HG02943 (cell line): Measurements from ENCODE around the gene COL27A1.

Experiments used
- ATAC-seq: cut with Tn5 transposase; IDR thresholded peaks from one replicate; pipeline ENCODE4 v1.9.1; 2021; ENCODE audit warnings: mild to moderate bottlenecking, low read depth, moderate library complexity; ENCODE audit not compliant: unreplicated experiment

Gene COL27A1

DNA sequence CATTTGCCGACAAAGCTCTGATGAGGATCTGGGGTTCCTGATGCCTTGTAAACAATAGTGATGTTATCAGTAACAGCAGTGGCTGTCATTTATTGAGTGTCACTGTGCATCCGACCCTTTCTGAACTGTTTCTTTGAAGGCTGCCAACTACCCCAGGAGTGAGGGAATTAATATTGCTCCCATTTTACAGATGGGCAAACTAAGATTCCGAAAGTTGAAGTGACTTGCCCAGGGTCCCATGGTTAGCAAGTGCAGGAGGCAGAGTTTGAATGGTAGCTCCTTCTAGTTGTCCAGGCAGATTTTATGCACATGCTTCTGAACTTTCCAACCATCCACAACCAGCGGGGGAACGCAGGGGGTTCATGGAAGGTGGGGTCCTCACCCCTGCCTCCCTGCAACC is 81.9 kb downstream of the COL27A1 start:
- ATAC-seq: no peak

DNA sequence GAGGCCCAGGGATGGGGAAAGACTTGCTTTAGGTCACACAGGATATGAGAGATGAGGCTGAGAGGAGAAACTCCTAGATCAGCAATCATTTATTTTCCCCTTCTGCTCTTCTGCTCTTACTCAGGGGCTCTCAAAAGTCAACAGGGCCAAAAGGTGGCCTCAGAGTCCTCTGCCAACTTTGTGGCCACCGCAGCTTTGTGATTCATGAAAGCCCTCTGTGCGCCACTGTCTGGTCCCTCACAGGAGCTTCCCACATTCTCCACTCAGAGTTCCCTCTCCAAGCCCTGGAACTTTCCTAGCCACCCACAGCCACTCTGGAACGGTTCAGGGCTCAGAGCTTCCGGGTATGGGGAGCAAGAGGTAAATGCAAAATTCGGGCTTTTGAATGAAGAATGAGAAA is 82.4 kb downstream of the COL27A1 start:
- ATAC-seq: no peak

DNA sequence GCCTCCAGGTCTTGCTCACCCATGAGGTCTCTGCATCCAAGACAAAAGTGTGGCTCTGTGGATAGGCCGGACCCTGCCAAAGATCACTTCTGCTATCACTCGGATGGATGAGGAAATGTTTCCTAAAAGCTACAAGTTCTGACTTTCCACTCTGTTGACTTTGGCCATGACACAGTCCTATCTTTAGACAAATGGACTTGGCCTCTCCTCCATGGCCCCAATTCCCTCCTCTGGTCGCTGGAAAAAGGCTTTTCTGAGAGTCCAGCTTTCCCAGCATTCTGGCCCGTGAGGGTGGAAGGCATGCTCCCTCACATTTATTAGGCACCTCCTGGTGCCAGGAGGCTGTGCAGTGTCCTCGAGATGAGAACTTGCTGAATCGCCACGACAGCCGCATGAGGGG is 83.1 kb downstream of the COL27A1 start:
- ATAC-seq: no peak

DNA sequence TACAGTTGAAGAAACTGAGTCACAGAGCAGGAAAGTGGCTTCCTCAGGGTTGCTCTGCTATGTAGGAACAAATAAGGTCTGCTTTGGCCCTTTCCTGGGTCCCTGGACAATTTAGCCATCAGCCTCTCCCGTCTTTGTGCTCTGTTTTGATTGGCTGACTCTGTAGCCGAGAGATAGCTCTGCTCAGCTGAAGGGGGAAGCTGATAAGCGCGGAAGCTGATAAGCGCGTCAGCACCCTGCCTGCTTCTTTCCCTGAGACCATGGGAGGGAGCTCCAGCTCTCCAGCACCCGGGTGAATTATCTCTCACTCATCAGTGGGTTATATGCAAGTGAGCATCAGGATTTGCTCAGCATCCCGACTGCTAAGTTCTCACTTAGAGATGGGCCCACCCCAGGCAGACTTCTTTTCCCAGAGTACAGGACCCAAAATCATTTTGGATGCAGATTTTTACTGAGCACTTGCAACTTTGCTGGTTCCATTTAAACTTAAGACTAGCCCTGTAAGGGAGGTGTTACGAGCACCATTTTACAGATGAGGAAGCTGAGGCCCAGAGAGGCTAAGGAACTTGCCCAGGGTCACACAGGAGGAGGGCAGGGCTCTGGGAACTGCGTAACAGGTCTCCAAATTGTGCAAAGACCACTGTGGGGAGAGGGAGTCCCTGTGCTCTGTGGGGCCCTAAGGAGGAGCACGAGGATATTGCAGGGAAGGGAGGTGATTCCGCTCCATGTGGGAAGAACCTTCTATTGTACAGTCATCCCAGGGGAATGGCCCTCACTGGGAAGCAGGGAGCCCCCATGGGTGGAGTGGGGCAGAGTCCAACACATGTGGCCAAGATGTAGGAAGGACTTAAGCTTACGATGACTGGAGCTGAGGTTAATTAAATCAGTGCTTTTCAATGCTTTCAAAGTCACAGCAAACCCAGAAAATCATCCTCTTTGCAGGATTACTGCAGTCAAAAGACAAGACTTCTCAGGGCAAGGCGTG is 83.8 kb downstream of the COL27A1 start:
- ATAC-seq: no peak

DNA sequence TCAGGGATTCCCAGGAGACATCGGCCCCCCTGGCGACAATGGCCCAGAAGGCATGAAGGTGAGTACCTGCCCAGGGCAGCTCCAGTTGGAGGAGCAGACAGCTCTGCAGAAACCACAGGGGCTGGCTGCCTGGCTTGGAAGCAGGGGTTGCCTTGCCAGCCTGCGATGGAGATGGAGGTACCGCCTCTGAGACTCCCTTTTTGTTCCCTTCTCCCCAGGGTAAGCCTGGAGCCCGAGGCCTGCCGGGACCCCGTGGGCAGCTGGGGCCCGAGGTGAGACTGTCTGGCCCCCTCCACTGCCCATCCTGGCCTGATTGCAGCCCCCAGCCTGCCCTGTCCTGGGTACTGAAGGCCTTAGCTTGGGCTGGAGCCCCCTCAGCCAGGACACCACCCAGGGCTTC is 84.9 kb downstream of the COL27A1 start:
- ATAC-seq: no peak

DNA sequence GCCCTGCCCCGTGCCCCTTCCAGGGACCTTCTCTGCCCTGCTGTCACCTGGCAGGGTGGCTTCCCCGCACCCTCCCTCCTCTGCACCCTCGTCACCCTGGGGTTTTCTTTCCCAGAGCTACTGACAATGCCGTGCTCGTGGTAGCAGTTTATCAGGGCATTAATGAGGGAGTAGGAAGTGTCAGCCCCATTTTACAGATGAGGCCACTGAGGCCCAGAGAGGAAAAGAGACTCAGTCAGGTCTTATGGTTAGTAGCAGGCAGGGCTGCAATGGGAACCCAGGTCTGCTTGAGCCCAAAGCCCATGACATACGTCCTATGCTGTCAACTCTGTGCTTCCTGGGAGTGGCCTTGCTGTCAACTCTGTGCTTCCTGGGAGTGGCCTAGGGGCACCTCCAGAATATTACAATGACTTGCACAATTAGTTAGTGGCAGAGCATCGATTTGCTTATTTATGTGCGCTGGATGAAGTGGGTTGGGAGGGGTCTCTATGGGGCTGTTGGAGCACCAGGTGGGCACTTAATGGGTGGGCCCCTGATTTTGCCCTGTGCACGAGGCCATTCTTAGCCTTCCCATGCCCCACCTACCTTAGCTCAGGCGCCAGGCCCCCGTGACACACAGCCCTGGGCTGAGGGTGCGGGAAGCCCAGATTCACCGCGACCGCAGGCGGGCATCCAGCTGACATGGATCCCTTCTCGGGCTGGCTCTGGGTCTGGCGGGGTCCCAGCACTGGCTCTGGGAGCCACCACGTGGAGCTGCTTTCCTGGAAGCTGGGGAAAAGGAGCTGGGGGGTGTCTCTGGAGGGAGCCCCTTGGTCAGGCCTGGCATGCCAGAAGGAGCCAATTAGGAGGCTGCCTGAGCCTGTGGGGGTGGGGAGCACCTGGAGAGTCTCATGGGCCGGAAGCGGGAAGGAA is 85.6 kb downstream of the COL27A1 start:
- ATAC-seq: no peak

DNA sequence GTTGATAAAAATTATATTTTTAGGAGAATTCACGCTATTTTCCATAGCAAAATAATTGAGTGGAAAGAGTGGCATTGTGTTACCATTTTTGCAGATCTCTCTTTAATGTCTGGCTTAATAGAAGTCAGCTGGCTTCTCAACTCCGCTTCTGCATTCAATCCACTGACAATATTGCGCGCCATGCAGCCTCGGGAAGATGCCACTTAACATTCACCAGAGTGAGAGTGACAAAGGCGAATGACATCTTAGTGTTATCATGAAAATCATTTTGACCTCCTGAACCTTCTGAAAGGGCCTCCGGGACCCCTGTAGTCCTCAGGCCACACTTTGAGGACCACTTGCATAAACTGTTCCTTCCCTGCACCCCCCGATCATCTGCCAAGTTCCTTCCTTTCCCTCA is 87.5 kb downstream of the COL27A1 start:
- no peak for ATAC-seq

DNA sequence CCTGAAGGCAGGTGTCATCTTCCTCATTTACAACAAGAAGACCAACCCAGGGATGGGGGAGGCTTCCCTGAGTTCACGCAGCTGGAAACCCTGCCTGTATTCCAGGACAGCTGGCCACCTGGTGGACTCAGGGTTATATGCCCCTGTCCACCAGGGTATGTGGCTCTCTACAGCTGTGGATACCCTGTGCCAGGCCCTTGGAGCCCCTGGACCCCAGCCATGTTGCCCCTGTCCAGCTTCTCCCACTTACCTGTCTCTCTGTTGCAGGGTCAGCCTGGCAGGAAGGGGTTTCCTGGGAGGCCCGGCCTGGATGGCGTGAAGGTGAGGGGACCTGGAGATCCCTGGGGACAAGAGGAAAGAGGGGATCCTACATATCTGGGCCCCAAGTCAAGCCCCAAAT is 87.9 kb downstream of the COL27A1 start:
- ATAC-seq: no peak

DNA sequence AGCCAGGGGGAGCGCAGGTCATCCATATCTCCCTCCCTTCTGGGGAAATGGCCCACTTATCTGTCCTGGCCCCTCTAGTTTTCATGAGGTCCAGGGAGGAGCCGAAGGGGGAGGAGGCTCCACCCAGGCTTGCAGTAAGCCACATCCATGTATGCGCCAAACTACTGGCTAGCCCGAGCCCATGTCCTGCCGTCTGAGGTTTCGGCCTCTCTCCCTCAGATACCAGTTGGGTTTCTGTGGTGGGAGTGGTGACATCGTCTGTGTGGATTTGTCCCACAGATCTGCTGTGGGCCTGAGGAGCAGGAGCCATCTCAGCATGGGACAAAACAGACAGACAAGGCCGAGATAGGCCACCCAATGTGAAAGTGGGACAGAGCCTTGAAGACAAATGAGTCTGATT is 89.2 kb downstream of the COL27A1 start:
- ATAC-seq: no peak

DNA sequence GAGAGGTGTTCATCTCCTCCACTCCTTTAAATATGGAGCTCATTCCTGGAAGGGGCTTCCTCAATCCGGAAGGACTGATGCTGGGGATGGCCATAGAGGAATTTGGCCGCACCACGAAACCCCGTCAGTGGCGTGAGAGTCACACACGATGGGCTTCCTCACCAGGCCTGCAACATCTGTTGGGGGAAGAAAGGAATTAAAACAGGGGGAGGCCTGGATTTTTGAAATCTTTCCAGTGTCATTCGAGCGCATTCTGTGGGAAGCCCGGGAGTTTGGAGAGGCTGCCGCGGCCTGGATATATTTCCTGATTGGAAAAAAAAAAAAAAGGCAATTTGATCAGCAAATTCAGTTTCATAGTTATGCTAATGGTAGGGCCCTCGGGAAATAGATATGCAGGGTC is 91.2 kb downstream of the COL27A1 start:
- ATAC-seq: no peak

DNA sequence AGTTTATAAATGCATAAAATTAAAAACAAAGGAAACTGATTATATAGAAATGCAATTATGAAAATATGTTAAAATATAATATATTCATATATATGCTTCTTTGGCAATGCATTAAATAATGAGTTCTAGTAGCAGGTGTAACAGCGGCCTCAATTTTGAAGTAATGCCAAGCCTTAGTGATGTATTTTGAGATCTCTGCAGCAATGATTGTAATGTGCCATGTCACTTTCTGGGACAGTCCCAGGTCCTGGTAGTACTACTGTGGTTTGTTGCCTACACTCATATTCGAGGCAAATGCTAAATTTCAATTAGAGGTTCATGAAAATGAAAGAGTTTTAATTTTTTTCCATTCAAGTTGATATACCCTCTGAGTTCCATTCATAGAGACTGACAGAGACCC is 91.7 kb downstream of the COL27A1 start:
- no peak for ATAC-seq

DNA sequence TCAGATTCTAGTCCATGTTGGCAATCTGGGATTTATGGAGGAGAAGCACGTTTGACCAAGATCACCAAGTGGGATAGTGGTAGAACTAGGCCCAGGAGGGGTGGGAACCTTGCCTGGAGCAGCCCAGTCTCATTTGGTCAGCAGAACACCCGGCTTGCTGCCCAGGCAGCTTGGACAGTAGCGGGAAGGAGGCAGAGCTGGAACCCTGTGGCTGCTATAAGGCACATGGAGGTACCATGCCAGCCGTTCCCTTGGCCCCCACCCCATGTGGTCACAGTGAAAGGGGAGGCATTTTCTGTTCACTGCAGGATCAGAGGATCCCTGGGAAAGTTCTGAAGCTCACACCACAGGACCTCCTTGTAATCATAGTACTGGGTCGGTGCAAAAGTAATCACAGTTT is 92.2 kb downstream of the COL27A1 start:
- no peak for ATAC-seq

DNA sequence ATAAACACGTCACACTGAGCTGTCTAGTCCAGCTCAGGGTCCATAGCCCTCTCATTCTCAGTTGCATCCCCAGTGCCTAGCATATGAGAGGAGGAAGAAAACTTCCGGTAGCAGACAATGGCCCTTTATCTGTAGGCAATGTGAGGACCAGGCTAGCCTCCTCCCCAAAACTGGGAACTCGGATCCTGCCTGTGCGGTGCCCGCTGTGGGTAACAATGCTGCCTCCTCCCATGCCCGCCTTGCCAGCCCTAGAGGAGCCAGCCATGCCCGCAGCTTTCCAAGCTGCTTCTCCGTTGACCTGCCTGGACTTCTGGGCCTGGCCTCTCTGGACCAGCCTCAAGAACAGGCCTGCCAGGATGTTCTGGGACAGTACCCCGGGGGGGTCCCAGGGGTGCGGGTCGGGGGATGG is 93.0 kb downstream of the COL27A1 start:
- ATAC-seq: no peak

DNA sequence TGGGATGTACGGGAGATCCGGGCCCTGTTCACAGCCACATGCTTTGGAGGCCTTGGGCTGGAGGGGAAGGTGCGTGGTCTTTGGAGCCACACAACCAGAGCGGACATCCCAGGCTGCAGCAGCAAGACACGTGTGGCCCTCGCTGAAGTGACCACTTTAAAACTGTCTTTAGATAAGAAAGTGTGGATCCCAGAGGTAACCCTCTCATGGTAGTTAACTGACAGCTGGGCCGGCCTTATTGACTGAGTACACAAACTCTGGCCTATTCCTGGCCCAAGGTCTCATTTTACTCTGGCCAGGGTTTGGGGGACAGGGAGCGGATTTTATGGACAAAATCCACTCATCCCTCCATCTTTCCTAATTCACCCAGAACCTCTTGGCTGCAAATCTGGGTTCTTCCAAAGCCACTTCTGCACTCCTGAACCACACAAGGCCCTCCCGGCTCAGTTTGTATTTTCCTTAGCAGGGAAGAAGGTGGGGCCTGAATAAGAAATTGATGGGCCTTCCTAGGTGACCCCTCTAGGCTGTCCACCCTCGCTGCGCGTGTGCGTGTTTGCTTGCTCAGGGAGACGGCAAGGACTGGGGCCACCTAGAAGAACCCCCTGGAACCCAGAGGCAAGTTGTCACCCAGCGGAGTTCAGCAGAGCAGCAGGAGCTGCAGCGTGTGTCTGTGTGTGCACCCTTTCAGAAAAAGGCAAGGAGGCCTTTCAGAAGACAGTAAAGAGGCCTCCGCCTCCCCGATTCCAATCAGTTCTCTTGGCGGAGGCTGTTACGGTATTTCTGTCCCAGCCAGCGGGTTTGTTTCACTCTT is 94.3 kb downstream of the COL27A1 start:
- ATAC-seq: no peak

DNA sequence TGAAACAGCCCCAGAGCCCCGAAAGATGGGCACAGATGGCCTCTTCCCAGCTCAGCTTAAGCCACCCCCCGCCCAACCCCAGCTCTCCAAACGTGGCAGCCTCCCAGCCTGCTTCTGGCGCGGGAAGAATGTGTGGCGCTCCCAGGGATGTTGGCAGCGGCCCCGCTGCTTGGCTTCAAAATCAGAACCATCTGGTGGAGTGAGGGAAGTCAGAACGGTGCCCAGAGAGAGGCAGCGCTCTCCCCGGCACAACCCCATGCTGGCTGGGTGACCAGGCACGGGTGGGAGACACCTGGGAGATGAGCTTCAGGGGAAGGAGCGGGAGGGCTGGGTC is 94.9 kb downstream of the COL27A1 start:
- no peak for ATAC-seq

DNA sequence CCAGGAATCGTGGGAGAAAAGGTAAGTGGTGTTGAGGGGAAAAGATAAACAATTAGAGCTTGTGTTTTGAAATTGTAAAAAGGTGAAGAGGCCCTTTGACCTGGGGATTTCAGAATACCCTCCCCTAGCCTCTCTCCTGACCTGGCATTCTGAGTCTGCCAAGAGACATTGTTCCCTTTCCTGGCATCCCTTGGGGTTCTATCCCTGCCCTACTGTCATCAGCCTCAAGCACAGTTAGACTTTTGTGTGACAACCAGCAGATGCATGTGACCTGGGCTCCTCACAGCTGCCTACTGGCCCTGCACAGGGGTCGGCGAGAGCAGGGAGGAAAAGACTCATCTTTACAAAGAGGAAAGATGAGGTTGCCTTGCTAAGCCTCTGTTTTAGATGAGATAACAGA is 95.3 kb downstream of the COL27A1 start:
- ATAC-seq: no peak

DNA sequence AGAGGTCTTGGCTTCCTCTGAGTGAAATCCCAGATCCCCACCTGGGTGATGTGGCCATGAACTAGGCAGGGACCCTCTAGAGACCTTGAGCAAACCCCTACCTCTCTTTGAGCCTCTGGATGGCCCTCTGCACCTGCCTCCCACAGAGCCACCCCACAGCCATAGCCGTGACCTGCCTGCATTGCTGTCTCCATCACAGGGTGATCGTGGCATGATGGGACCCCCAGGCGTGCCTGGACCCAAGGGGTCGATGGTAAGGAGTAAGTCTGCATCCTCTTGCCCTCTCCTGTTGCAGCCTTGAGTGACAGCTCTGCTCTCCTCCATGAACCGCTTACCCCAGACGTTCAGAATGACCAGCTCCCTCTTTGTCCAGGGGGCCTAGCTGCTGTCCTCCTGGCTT is 97.1 kb downstream of the COL27A1 start:
- ATAC-seq: no peak

DNA sequence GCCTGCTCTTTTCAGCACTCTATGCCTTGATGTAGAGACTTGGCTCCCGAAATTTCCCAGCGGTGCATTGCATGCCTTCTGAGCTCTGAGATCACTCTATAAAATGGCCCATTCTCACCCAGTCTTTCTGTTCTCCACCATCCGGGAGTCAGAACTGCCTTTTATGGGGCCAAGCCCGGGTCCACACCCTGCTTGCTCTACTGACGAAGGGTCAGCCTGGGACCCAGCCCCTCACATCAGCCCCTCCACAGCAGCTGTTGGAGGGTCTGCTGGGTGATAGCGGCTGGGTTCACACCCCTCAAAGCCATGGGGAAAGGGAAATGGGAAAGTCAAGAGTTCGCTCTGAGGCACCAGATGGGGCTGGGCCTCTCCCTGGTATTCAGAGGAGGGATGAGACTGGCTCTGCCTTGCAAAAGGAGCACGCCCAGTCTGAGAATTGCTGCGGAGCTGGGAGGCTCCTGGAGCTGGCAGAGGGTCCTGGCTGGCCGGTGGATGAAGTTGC is 101.5 kb downstream of the COL27A1 start:
- ATAC-seq: no peak

DNA sequence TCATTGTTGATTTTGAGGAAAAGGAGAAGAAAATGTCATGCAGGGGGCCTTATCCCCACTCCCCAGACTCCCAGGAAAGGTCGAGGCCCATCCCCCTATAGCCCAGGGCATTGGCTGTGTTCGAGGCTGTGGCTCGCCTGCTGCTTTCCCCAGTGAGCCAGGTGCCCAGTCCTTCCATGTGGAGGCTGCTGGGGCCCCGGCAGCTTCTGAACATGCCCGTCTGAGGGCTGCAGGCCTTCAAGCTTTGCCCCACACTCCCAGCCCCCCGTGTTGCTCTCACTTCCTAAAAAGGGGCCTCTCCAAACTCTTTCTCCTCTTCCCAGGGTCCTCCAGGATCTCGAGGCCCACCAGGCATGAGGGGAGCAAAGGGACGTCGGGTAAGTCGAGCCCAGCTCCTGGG is 102.9 kb downstream of the COL27A1 start:
- ATAC-seq: no peak
